Endodermal cell (in vitro differentiated cells): Measurements from ENCODE around the gene MYO1B. TPM values are rescaled to one million over a fixed set of nuclear protein-coding genes. Genes with fewer than 3 reads are reported as not detected.

Experiments
- DNase-seq: peaks from one replicate; pipeline ENCODE4 v3.0.0-alpha.2; 2017
- H3K27ac ChIP-seq: 2 replicates; pipeline ENCODE4 v1.5.1; 2013; ENCODE audit warnings: mild to moderate bottlenecking, low read depth, low read length, moderate library complexity
- H3K27me3 ChIP-seq: 2 replicates; pipeline ENCODE4 v1.6.1; 2013; ENCODE audit warnings: mild to moderate bottlenecking, low read length, moderate library complexity; ENCODE audit not compliant: insufficient read depth, control insufficient read depth, poor library complexity, severe bottlenecking
- H3K36me3 ChIP-seq: 2 replicates; pipeline ENCODE4 v1.7.0; 2013; ENCODE audit warnings: mild to moderate bottlenecking, low read length, moderate library complexity; ENCODE audit not compliant: control insufficient read depth, insufficient read depth
- H3K4me1 ChIP-seq: one replicate; pipeline ENCODE4 v1.7.0; 2013; ENCODE audit warnings: low read length; ENCODE audit not compliant: control insufficient read depth, insufficient read depth
- H3K4me3 ChIP-seq: 2 replicates; pipeline ENCODE4 v1.5.1; 2013; ENCODE audit warnings: mild to moderate bottlenecking, low read length, moderate library complexity
- H3K9ac ChIP-seq: 2 replicates; pipeline ENCODE4 v1.6.1; 2013; ENCODE audit warnings: mild to moderate bottlenecking, low read length, moderate library complexity; ENCODE audit not compliant: poor library complexity, severe bottlenecking; ENCODE audit errors: extremely low read depth
- H3K9me3 ChIP-seq: 2 replicates; pipeline ENCODE4 v1.6.1; 2013; ENCODE audit warnings: mild to moderate bottlenecking, low read length, moderate library complexity; ENCODE audit not compliant: control insufficient read depth
- H3K27ac Mint-ChIP-seq: 2 replicates; pipeline ENCODE4 v1.8.0; 2020; ENCODE audit warnings: mixed read lengths
- H3K27me3 Mint-ChIP-seq: 2 replicates; pipeline ENCODE4 v1.8.0; 2021; ENCODE audit warnings: mild to moderate bottlenecking, mixed read lengths; ENCODE audit not compliant: insufficient read depth
- H3K36me3 Mint-ChIP-seq: 2 replicates; pipeline ENCODE4 v1.8.0; 2020; ENCODE audit warnings: low read depth, mixed read lengths
- H3K4me1 Mint-ChIP-seq: 2 replicates; pipeline ENCODE4 v1.8.0; 2020; ENCODE audit warnings: mixed read lengths
- H3K4me3 Mint-ChIP-seq: 2 replicates; pipeline ENCODE4 v1.8.0; 2020; ENCODE audit warnings: mild to moderate bottlenecking, moderate library complexity, mixed read lengths
- H3K9me3 Mint-ChIP-seq: 2 replicates; pipeline ENCODE4 v1.8.0; 2020; ENCODE audit warnings: mild to moderate bottlenecking, mixed read lengths
- CTCF ChIP-seq: fragments of 200-600 bp; sonication (generic); conservative IDR thresholded peaks from 2 replicates; pipeline ENCODE4 v1.5.0; 2021; ENCODE audit warnings: antibody characterized with exemption, mild to moderate bottlenecking
- WGBS, 2 experiments: methylation state at CpG; one replicate each; pipeline versions ENCODE4 v1.1.5 to v1.1.7; 2013; ENCODE audit warnings: missing lambda C conversion rate in 2 of 2, mixed read lengths in 1 of 2; ENCODE audit not compliant: insufficient coverage in 1 of 2, insufficient read length in 1 of 2; 5-methylcytosine and 5-hydroxymethylcytosine counted together
- total RNA-seq, 2 donors: library from RNA; stranded (reverse); fragmentation: NEBNext Ultra II Directional in 1 of 2; extraction: Animal tissue kit (Norgen Biotek cat#: 25700) in 1 of 2; gene quantifications; 2 replicates in 1 of 2; 3 replicates in 1 of 2; pipeline ENCODE4 v1.2.1, GENCODE V29; 2021

The MYO1B gene
- total RNA-seq, 2 donors from 2014 or later = 145 to 154 TPM

- no peak overlapping the region for H3K27ac Mint-ChIP-seq
These were observed 62.8 kb downstream of the MYO1B start for GRCh38 chr2:191308026-191308425.

GRCh38 chr2:191311156-191311555 is 66.0 kb downstream of the MYO1B start:
- no peak overlapping the region for H3K27ac ChIP-seq
- H3K4me3 ChIP-seq = no peak overlapping the region
- Mint-ChIP-seq H3K9me3 (no peaks in the 10 kb centered on the region), H3K27me3 (no peaks in the 10 kb centered on the region), H3K4me1 (peaks cover 8% of the 10 kb centered on the region), H3K4me3 (no peak overlapping the region), H3K36me3 (peaks cover 9% of the 10 kb centered on the region), H3K27ac (peak overlapping the region; percentile 12)
- no peak overlapping the region for H3K9ac ChIP-seq
- TF ChIP-seq CTCF = no peak
- no peaks in the 10 kb centered on the region for H3K9me3 ChIP-seq
- DNase-seq = no peak
- H3K4me1 ChIP-seq = peaks cover 2% of the 10 kb centered on the region
- no peaks in the 10 kb centered on the region for H3K27me3 ChIP-seq
- peaks cover 15% of the 10 kb centered on the region for H3K36me3 ChIP-seq
- 96% methylated on average over 4 of the region's 4 CpGs; no CpG with 5 or more reads in 1 of the 2 experiments for WGBS, 2 experiments

More at GRCh38 chr2:191308026-191308425, 62.8 kb downstream of the MYO1B start:
- Mint-ChIP-seq H3K27me3 (no peaks in the 10 kb centered on the region), H3K4me1 (peaks cover 19% of the 10 kb centered on the region), H3K9me3 (no peaks in the 10 kb centered on the region), H3K4me3 (no peak overlapping the region), H3K36me3 (peaks cover 10% of the 10 kb centered on the region)
- Histone ChIP-seq H3K36me3 (peaks cover 31% of the 10 kb centered on the region), H3K27ac (no peak overlapping the region), H3K9me3 (no peaks in the 10 kb centered on the region), H3K9ac (no peak overlapping the region), H3K27me3 (no peaks in the 10 kb centered on the region), H3K4me3 (no peak overlapping the region), H3K4me1 (peaks cover 4% of the 10 kb centered on the region)
- TF ChIP-seq CTCF = no peak
- WGBS, 2 experiments = 94 to 100% methylated on average over 1 to 2 of the region's 2 CpGs
- no peak for DNase-seq

GRCh38 chr2:191311627-191312026 is 66.4 kb downstream of the MYO1B start:
- H3K27me3 ChIP-seq = no peaks in the 10 kb centered on the region
- Mint-ChIP-seq H3K4me3 (no peak overlapping the region), H3K27me3 (no peaks in the 10 kb centered on the region), H3K4me1 (peaks cover 10% of the 10 kb centered on the region), H3K9me3 (no peaks in the 10 kb centered on the region), H3K36me3 (peaks cover 9% of the 10 kb centered on the region), H3K27ac (peak overlapping the region; percentile 12)
- H3K4me3 ChIP-seq = no peak overlapping the region
- H3K9me3 ChIP-seq = no peaks in the 10 kb centered on the region
- no CpG with 5 or more reads among the region's 1 CpG for WGBS, 2 experiments
- no peak for TF ChIP-seq CTCF
- peaks cover 20% of the 10 kb centered on the region for H3K36me3 ChIP-seq
- H3K27ac ChIP-seq = no peak overlapping the region
- H3K9ac ChIP-seq = no peak overlapping the region
- no peak for DNase-seq
- H3K4me1 ChIP-seq = peaks cover 2% of the 10 kb centered on the region
